Stimulated activated CD4-positive, alpha-beta T cell treated with anti-CD3 and anti-CD28 coated beads, Interleukin-2, amount 100 ng/mL, for 4 hours (primary cell): ENCODE results near the gene SF3B2.
"Not testable (repeated sequence)": the region's sequence is repeated elsewhere in the genome, so short reads cannot be mapped to it uniquely, and the experiment has no call there.

ENCODE experiments used
- DNase-seq: peaks from one replicate; pipeline ENCODE4 v3.0.0-alpha.2; 2020; ENCODE audit warnings: low read depth

The SF3B2 gene

GRCh38 chr11:66015936-66016792 lies 36.0 kb upstream of the SF3B2 start:
- DNase-seq, result no peak

GRCh38 chr11:66016793-66017177 lies 35.4 kb upstream of the SF3B2 start:
- no peak for DNase-seq

GRCh38 chr11:66017321-66017720 lies 34.8 kb upstream of the SF3B2 start:
- DNase-seq, result peak; percentile 76

GRCh38 chr11:66020212-66020611 lies 32.0 kb upstream of the SF3B2 start:
- DNase-seq, result no peak

- no peak for DNase-seq
Measured at GRCh38 chr11:66020618-66021357, 31.4 kb upstream of the SF3B2 start.

- DNase-seq, result peak; percentile 62
Measured at GRCh38 chr11:66022401-66023185, 29.6 kb upstream of the SF3B2 start.

- DNase-seq, result not testable (repeated sequence)
Measured at GRCh38 chr11:66023186-66023440, 29.1 kb upstream of the SF3B2 start.

GRCh38 chr11:66026017-66026529 lies 26.1 kb upstream of the SF3B2 start, which contains the start of gene CATSPER1:
CATSPER1 (minus strand) TSS chr11:66026479; CDS start chr11:66026379, 100 bp downstream.
- DNase-seq, result no peak

- no peak for DNase-seq
Measured at GRCh38 chr11:66032957-66033735, 19.0 kb upstream of the SF3B2 start.

GRCh38 chr11:66035653-66036333 lies 16.4 kb upstream of the SF3B2 start:
- DNase-seq, result no peak

- no peak for DNase-seq
Measured at GRCh38 chr11:66036334-66036710, 15.8 kb upstream of the SF3B2 start.

- DNase-seq, result no peak
Measured at GRCh38 chr11:66037327-66037726, 14.8 kb upstream of the SF3B2 start.

GRCh38 chr11:66039765-66040164 lies 12.4 kb upstream of the SF3B2 start:
- DNase-seq, result no peak

- no peak for DNase-seq
Measured at GRCh38 chr11:66042227-66042995, 9.8 kb upstream of the SF3B2 start.

- no peak for DNase-seq
Measured at GRCh38 chr11:66042996-66043906, 8.9 kb upstream of the SF3B2 start.

- no peak for DNase-seq
Measured at GRCh38 chr11:66044757-66045156, 7.4 kb upstream of the SF3B2 start.

- DNase-seq, result peak; percentile 77
Measured at GRCh38 chr11:66045177-66045639, 7.0 kb upstream of the SF3B2 start.

- DNase-seq, result no peak
Measured at GRCh38 chr11:66046901-66047300, 5.3 kb upstream of the SF3B2 start.
